Mammary epithelial cell (primary cell): ENCODE results near the gene DDN.

ENCODE experiments used
- EZH2 ChIP-seq: IDR thresholded peaks from 2 replicates; pipeline ENCODE4 v1.6.1; 2012; ENCODE audit warnings: low read length, inconsistent platforms, borderline replicate concordance
- TF ChIP-seq, protein P1 (sequence below), 2 donors: IDR thresholded peaks in 1 of 2; conservative IDR thresholded peaks in 1 of 2; 2 replicates each; pipeline ENCODE4 v1.5.1; 2011 to 2012; ENCODE audit warnings: inconsistent platforms in 2 of 2, low read length in 2 of 2, mild to moderate bottlenecking in 2 of 2, control low read depth in 1 of 2, low read depth in 1 of 2; ENCODE audit not compliant: insufficient read depth in 1 of 2; ENCODE audit errors: extremely low read depth in 1 of 2

DNA sequence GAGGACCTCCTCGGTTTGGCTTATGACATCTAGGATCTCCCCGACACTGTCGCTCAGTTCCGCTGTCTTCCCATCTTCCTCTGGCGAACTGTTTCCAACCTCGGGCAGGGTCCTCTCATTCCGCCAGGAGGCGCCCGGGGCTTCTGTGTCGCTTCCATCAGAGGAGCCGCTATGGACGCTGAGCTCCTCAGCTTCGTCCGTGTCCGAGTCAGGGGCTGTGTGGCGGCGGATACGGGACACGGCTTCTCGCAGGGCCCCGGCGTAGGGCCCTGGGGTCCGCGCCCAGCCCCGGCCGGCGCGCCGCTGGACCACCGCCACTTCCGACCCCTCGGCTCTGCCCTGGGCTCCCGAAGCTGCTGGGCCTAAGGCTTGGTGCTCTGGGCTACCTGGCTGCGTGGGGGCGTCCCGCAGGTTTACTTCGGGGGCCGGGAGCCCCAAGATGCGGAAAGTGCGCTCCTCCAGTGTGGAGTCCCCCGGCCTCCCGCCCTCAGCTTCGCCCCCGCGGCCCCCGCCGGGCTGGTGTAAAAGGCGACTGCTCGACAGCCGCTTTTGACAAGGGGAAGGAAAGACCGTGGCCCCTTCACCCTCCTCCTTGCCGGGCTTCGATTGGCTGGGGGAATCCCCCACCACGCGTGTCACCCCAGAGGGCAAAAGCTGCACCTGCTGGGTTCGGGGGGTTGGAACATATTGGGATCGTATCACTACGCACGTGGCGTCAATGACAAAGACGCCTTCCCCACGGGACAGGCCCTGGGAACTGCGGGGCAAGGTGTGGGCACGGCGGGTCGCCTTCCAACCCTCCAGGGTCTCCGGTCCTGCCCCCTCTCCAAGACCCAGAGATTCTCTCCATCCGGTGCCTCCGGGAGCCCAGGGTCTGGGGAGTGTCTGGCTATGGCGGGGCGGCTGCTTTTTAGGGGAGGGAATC is 2.1 kb downstream of the DDN start:
- TF ChIP-seq, protein P1, sequence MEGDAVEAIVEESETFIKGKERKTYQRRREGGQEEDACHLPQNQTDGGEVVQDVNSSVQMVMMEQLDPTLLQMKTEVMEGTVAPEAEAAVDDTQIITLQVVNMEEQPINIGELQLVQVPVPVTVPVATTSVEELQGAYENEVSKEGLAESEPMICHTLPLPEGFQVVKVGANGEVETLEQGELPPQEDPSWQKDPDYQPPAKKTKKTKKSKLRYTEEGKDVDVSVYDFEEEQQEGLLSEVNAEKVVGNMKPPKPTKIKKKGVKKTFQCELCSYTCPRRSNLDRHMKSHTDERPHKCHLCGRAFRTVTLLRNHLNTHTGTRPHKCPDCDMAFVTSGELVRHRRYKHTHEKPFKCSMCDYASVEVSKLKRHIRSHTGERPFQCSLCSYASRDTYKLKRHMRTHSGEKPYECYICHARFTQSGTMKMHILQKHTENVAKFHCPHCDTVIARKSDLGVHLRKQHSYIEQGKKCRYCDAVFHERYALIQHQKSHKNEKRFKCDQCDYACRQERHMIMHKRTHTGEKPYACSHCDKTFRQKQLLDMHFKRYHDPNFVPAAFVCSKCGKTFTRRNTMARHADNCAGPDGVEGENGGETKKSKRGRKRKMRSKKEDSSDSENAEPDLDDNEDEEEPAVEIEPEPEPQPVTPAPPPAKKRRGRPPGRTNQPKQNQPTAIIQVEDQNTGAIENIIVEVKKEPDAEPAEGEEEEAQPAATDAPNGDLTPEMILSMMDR (conservative IDR thresholded peaks at IDR 0.05 in 1 of 2, IDR thresholded peaks at IDR 0.05 in 1 of 2; ENCODE audit: extremely low read depth in 1 of 2, insufficient read depth in 1 of 2, low read depth in 1 of 2, low read length in 2 of 2), result no peak
- no peak for TF ChIP-seq EZH2
